CD4-positive, alpha-beta T cell treated with Interleukin-1 beta for 1 hour (primary cell): ENCODE results near the gene FRS3.
"Not testable (repeated sequence)": the region's sequence is repeated elsewhere in the genome, so short reads cannot be mapped to it uniquely, and the experiment has no call there.

Source experiments
- DNase-seq, 2 donors: peaks; one replicate each; pipeline ENCODE4 v3.0.0-alpha.2; 2020 to 2022

FRS3 gene

DNA sequence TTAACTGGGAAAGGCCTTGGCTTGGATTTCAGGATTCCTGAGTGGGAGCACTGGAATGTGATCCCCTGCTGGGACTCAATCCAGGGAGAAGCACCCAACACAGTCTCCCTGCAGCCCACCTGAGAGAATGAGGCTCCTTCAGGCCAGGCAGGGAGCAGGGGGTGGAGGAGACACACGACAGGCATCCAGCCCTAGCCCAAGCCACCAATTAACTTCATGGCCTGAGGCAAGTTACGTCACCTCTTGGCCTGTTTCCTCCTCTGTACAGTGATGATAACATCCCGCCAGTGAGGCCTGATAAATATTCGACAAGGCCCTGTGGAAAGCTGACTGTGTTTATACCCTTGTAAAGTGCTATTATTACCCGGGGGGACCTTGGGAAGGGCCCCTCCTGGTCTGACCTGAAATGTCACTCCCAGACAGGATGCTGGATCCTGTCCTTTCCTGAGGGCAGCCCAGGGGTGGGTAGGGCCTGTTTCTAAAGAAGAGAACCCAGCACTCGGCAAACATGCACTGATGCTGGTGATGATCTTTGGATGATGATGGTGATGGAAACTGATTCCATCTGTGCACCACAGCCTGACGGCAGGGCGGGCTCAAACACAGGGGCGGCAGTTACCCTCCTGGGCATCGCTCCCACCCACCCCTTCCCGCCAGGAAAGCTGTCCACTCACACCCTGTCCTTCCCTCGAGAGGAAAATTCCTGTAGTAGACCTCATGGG, 12.4 kb downstream of the FRS3 start:
- no peak for DNase-seq

- not testable (repeated sequence) for DNase-seq
Measured at GRCh38 chr6:41766043-41766664, 13.5 kb downstream of the FRS3 start.

- no peak for DNase-seq
Measured at GRCh38 chr6:41763470-41763869, 16.2 kb downstream of the FRS3 start.

DNA sequence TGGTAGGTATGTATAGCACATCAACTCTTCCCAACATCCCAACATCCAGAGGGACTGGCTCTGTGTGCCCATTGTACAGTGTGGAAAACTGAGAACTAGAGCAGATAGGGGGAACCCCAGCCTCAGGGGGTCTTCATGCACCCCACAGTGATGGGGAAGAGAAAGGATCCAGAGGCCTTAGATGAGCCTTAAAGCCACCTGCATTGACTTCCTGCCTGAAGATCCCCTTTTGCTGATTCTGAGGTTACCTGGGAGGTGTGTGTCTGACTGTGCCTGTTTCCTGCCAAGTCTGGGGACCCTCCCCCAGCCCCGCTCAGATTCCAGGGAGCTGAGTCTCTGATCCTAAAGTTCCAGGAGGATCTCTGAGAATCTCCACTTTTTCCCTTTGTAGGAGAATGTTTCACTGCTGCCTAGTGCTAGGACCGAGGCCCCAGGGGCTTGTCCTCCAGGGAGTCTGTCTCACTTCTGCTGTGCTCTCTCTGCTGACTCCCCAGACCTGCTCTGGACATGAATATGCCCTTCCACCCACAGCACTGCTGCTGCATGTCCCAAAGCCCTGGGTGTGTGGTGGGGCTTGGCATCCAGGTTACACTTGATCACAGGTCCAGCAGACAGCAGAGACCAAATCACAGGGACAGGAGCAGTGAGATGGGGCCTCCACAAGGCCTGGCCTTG, 19.7 kb downstream of the FRS3 start:
- no peak for DNase-seq

DNA sequence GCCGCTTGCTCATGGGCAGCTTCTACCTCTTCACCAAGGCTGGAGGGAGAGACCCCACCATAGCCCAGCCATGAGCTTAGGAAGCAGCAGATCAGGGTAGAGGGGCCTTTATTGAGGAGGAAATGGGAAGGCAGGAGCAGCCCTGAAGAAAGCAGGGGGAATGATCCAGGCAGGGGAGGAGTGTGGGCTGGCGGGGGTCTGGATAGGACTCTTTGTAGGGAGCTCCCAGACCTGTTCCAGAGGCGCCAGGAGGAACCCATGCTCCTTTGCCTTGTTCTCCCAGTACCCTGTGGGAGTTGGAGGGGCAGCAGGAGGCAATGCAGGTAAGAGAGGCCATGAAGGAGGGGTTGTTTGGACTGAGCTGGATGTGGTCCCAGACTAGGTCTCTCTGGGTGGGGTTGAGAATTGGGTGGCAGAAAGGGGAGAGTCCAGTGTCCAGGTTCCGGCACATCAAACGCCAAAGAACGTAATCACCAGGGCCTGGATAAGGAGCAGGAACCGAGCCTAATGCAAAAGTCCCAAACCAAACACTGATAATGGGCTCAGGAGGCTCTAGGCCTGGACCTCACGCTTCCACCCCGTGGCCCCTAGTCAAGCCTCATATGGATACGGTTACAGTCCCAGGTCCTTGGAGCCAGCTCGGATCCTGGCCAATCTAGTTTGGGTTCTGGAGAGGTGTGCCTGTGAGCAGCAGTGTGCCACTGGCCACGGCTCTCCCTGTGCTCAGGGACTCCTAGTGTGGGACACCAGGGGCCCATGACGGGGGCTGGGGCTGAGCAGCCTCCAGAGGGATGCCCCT, 20.4 kb downstream of the FRS3 start:
- DNase-seq = no peak

DNA sequence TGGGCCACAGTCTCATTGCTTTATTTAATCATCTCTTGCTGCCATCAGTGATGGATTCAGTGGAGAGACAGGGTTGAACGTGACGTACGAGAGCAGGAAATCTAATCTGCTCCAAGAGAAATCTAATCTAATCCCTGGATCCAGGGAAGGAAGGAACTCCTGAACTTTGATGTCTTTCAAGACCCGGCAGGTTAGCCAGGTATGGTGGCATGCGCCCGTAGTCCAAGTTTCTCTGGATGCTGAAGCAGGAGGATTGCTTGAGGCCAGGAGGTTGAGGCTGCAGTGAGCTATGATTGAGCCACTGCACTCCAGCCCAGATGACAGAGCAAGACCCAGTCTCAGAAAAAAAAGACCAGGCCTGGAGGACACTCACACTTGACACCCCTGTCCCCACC, 21.1 kb downstream of the FRS3 start:
- DNase-seq = no peak

DNA sequence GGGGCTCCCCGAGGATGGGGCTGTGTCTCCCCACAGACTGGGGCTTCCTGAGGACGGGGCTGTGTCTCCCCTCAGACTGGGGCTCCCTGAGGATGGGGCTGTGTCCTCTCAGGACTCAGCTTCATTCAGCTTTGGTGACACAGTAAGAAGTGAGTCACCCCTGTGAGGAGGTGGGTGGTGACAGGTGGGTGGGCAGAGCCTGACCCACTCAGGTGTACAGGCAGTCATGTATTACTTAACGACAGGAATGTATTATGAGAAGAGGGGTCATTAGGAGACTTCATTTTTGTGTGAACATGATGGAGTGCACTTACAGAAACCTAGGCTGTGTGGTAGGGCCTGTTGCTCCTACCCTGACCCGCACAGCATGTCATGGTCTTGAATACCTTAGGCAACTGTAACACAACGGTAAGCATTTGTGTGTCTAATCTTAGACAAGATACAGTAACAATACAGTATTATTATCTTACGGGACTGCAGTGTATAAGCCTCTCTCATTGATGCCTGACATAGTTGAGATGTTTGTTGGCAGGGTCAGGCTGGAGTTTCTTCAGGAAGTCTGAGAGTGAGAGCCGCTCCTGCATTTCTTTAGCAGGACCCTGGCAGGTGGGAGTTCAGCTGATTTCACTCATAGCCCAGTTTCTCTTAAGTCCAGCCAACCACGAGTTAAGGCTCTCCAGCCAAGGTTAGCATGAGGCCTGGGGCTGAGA, 21.6 kb downstream of the FRS3 start:
- no peak for DNase-seq

DNA sequence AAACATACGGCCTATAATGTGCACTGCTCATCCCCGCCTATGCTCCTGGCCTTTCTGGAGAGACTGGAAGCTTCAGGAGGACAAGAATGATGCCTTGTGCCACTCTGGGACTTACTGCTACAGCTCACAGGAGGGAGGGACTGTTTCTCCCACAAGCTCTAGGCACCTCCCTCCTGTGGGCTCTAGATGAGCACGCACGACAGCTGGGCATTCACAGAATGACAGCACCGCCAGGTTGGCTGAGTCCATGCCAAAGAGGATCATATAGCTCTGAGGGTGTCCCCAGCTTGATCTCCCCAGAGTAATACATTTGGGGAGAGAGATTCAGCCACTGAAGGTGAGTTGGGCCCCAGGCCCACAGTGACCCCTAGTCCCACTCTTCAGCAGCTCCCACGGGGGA, 22.4 kb downstream of the FRS3 start:
- no peak for DNase-seq

DNA sequence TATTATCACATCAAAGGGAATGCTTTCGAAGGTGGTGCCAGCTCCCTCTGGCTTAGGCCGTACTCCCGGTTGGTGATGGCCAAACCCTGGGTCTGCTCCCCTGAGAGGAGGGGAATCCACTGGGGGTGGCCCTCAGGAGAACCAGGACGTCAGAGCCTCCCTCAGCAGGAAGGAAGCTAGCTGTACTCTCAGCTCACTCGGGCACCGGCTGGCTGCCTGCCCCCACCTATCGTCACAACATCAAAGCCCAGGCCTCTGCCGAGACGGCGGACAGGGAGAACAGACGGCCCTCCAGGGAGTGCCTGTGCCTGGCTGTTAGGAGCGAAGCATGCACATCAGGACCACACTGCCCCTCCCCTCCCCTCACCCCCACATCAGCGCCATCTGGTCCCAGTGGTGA, 23.3 kb downstream of the FRS3 start:
- no peak for DNase-seq

DNA sequence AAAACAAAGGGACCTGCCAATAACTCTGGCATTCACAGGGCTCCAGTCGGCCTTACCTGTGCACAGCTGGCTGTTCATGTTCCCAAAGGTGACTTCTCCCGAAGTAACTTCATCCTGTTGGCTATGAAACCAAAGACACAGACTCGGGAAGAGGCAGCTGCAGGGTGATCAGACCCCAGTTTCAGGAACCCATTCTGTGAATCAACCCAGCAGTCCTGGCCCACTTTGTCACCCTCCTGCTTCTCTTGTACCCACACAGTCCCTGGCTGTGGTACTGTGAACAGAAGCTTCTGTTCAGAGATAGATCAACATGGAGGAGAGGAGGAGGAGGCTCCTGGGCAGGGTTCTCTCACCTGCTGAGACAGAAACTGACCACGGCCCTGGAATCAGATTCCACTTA, 23.8 kb downstream of the FRS3 start:
- DNase-seq = no peak

DNA sequence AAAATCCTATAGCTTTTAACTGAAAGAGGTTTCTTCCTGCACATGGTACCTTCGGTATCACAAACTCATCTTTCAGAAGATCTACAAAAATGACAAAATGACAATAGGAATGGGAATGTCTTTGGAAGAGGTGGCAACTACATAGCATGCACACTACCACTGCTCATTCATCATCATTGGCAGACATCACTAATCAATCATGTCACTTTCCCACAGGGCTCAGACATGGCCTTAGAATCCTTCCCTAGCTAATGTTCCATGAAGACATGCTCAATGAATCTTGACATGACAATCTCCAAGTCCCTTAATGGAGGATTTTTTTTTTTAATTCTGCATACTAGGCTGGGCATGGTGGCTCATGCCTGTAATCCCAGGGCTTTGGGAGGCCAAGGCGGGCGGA, 29.3 kb downstream of the FRS3 start:
- DNase-seq = no peak

DNA sequence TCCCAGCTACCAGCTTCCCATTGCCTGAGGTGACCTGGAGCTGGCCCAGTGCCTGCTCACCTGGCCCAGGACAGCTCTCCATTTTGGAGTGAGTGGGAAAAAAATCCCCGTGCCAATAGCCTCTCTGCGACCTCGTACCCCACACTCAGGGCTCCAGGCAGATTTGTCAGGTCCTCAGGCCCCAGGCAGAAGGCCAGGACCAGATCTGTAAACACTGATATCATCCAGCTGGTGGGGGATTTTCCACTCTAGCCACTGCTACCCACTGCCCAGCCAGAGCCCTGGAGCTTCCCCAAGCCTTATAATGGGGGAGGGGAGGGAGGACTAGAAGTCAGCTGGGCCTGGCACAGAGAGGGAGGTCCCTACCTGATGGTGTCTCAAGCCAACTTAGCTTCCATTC, 31.2 kb downstream of the FRS3 start:
- DNase-seq = no peak

DNA sequence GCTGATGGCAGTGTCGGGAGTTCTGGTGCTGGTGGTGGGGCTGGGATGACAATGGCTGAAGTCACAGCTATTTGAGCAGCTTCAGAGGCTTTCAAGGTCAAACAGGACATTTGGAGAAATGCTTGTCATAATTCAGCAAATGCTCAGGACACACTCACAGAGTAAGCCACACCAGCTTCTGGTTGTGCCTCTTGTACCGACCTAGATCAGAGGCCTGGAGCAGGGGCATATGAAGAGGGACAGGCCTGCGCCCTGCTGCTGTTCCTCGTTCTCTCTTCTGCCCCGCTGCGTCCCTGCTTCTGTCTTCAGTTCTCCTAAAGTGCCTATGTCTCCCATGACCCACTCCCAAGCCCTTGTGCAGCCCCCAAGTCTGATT, 31.6 kb downstream of the FRS3 start:
- no peak for DNase-seq

DNA sequence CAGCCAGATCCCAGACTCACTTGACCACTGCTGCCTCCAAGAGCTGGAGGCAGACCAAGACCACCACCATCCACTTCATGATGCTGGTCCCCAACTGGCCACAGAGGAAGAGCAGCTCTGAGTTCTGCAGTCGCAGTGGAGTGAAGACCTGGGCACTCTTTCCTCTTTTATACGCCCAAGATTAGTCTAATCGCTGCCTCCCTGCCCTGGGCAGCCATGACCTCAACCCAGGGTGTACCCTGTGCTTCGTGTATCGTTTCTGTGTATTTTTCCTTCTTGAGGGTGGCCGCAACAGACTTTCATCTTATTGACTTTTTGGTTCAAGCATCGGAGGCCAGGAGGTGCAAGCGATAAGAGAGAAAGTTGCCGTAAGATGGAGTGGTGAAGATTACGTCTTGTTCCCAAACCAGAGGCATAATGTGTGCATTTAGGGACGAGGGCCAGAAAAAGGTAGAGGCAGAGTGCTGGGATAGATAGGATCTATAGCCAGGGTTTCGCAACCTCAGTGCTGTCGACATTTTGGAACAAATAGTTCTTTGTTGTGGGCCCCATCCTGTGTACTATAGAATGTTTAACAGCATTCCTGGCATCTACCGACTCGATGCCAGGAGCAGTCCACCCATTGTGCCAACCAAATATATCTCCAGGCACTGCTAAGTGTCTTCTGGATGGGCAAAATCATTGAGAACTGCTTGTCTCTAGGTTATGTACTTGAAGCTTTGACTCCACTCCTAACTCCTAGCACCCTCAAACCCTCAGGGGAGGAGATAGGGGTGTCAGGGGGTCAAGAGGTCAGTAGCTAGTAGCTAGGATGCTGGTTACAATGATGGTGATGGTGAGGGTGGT, 32.2 kb downstream of the FRS3 start, which contains the start of gene PGC:
Gene PGC, minus strand, starts transcription at position 142 of the 846 bp plus-strand sequence. Its CDS starts 63 bp downstream, at position 79.
- no peak for DNase-seq

GRCh38 chr6:41746107-41746506, 33.6 kb downstream of the FRS3 start:
- DNase-seq = no peak

DNA sequence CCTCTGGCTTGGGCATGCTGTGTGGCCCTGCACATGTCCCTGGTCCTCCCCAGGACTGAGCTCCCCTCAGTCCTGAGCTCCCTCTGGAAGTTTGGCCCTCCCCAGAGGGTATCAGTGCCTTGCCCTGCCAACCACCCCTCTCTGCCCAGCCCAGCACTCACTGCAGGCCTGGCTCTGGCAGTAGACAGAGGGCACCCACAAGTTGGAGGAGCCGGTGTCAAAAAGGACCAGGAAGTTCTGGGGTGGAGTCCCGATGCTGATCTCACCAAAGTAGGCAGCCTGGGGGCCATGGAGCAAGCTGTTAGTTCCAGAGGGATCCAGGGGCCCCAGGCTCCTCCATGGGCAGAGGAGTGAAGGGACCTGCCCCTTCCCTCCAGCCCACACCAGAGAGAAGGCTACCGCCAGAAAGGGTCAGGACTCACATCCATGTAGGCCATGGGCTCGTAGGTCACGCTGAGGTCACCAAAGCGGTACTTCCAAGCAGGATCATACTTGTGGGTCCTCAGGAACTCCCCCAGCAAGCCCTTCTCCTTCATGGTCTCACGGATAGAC, 35.4 kb downstream of the FRS3 start:
- DNase-seq = no peak

- no peak for DNase-seq
Measured at GRCh38 chr6:41743406-41744235, 36.1 kb downstream of the FRS3 start.

- DNase-seq = no peak
Measured at GRCh38 chr6:41741625-41742490, 37.8 kb downstream of the FRS3 start.

DNA sequence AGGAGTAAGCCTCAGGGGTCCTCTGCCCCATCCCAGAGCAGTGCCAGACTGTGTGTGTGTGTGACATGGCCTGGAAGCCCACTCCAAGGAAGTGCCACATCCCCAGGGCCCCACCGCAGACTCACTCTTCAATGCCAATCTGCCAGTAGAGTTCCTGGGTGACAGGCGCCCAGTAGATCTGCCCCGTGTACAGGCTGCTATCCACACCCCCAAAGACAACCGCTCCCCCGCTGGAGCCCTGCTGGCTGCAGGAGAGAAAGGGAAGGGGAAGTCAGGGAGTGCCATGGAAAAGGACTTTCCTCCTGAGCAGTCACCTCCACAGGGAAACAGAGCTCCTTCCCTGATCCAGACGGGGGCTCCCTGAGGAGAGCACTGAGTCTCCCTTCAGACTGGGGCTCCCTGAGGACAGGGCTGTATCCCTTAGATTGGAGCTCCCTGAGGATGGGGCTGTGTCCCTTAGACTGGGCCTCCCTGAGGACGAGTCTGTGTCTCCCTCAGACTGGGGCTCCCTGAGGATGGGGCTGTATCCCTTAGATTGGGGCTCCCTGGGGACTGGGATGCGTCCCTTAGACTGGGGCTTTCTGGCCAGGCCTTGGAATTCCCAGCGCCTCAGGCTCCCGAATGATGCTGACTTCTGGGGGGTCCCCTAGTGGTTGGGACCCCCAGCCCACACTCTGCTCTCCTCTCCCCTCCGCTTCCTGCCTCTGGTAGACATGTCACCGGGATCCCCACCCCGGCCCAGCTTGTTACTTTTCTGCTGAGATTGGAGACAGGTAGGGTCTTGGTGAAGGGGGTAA, 39.1 kb downstream of the FRS3 start:
- DNase-seq = no peak
